T-cell (primary cell): ENCODE measurements around the gene GPR39. TPM values are rescaled to one million over a fixed set of nuclear protein-coding genes. Genes with fewer than 3 reads are reported as not detected.

ENCODE experiments used
- ATAC-seq, 4 experiments: fragments of 200-7000 bp in 3 of 4; fragments of 150-1000 bp in 1 of 4; cut with Tn5 transposase; replicated peaks in 1 of 4; 1 replicate in 3 of 4; 2 replicates in 1 of 4; pipeline ENCODE4 v1.10.0; 2021; ENCODE audit warnings: moderate library complexity in 3 of 4, mild to moderate bottlenecking in 2 of 4, moderate number of reproducible peaks in 1 of 4
- CTCF ChIA-PET, 2 donors: fragments of 300-600 bp; sonication (Branson Sonifier 250); formaldehyde crosslinking; loops; one replicate each; lab custom pipeline; 2022; ENCODE audit warnings: antibody characterized with exemption in 2 of 2; lab: Charles Lee
- POLR2A ChIA-PET, 2 donors: fragments of 300-600 bp; sonication (Branson Sonifier 250); formaldehyde crosslinking; loops; one replicate each; lab custom pipeline; 2022; ENCODE audit warnings: antibody characterized with exemption in 2 of 2; lab: Charles Lee
- DNase-seq, 35 experiments: peaks; one replicate each; pipeline versions ENCODE4 v3.0.0 to v3.0.0-alpha.2; 2013 to 2023
- H3K27ac ChIP-seq: one replicate; pipeline ENCODE4 v1.5.1; 2013; ENCODE audit warnings: low read length
- H3K27me3 ChIP-seq, 2 experiments: replicated peaks in 1 of 2; 1 replicate in 1 of 2; 2 replicates in 1 of 2; pipeline versions ENCODE4 v1.6.1 to v1.7.0; 2013; ENCODE audit warnings: low read length in 1 of 2, mixed read lengths in 1 of 2; ENCODE audit not compliant: control insufficient read depth in 2 of 2, insufficient read depth in 2 of 2; ENCODE audit errors: extremely low read depth in 1 of 2
- H3K36me3 ChIP-seq, 2 donors: 1 replicate in 1 of 2; 2 replicates in 1 of 2; pipeline versions ENCODE4 v1.6.1 to v1.7.0; 2013; ENCODE audit warnings: low read length in 1 of 2; ENCODE audit not compliant: control insufficient read depth in 2 of 2, insufficient read depth in 1 of 2; ENCODE audit errors: extremely low read depth in 1 of 2
- H3K4me1 ChIP-seq, 2 experiments: 1 replicate in 1 of 2; 2 replicates in 1 of 2; pipeline versions ENCODE4 v1.6.1 to v1.7.0; 2013; ENCODE audit warnings: low read length in 2 of 2, mixed read lengths in 1 of 2; ENCODE audit not compliant: insufficient read depth in 2 of 2, control insufficient read depth in 1 of 2; ENCODE audit errors: extremely low read depth in 1 of 2
- H3K4me3 ChIP-seq, 2 donors: 1 replicate in 1 of 2; 2 replicates in 1 of 2; pipeline versions ENCODE4 v1.5.1 to v1.7.0; 2013; ENCODE audit warnings: mild to moderate bottlenecking in 2 of 2, low read length in 1 of 2, moderate library complexity in 1 of 2; ENCODE audit not compliant: control insufficient read depth in 1 of 2; ENCODE audit errors: extremely low read depth in 1 of 2
- H3K9me3 ChIP-seq: 2 replicates; pipeline ENCODE4 v1.7.0; 2013
- H3K27ac Mint-ChIP-seq, 2 donors: one replicate each; pipeline ENCODE4 v1.8.0; 2020 to 2021; ENCODE audit warnings: mild to moderate bottlenecking in 2 of 2, mixed read lengths in 2 of 2
- H3K27me3 Mint-ChIP-seq, 2 donors: one replicate each; pipeline ENCODE4 v1.8.0; 2021 to 2022; ENCODE audit warnings: mixed read lengths in 2 of 2
- H3K36me3 Mint-ChIP-seq: one replicate; pipeline ENCODE4 v1.8.0; 2021; ENCODE audit warnings: mixed read lengths
- H3K4me1 Mint-ChIP-seq, 3 donors: one replicate each; pipeline ENCODE4 v1.8.0; 2020 to 2022; ENCODE audit warnings: mixed read lengths in 3 of 3, mild to moderate bottlenecking in 1 of 3
- H3K4me3 Mint-ChIP-seq, 3 donors: one replicate each; pipeline ENCODE4 v1.8.0; 2020 to 2022; ENCODE audit warnings: mild to moderate bottlenecking in 3 of 3, mixed read lengths in 3 of 3, moderate library complexity in 3 of 3
- H3K9me3 Mint-ChIP-seq, 3 donors: one replicate each; pipeline ENCODE4 v1.8.0; 2020 to 2022; ENCODE audit warnings: mixed read lengths in 3 of 3
- WGBS: methylation state at CpG from one replicate; pipeline ENCODE4 v1.1.5; 2013; ENCODE audit warnings: missing lambda C conversion rate; ENCODE audit not compliant: insufficient coverage; 5-methylcytosine and 5-hydroxymethylcytosine counted together
- total RNA-seq, 35 experiments: library from RNA in 6 of 35; stranded (reverse) in 6 of 35; fragments of 120-200 nt in 1 of 35; gene quantifications; one replicate each; pipeline versions ENCODE4 v1.2.1 to v1.2.4 and lab custom pipeline; 2013 to 2026

Gene GPR39
- total RNA-seq, 5 donors from 2014 or later (not counting 1 experiment from before 2014, with no cell fraction given) = not detected

DNA sequence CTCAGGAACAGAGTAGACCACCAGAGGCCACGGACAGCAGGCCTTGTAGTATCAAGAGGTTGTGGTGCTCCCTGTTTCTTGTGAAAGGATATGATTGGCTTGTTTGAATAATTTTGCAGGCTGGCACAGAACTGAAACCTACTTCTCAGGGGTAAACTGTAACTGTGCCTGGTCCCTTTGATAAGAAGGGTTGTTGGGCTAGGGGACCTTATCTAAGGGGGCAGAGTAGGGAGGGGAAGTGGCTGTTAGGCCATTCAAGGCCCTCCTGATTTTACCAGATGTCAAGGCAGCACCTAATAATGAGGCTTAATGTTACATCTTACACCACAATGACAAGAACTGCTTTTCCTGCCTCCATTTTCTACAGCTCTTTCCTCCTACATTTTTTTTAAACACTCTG lies 45.6 kb downstream of the GPR39 start:
- H3K36me3 Mint-ChIP-seq = no peaks in the 10 kb centered on the region
- no peaks in the 10 kb centered on the region for H3K4me1 Mint-ChIP-seq
- ChIA-PET POLR2A (no interaction called here), CTCF (no interaction called here)
- Histone ChIP-seq H3K4me3 (no peak overlapping the region), H3K4me1 (no peaks in the 10 kb centered on the region), H3K9me3 (peaks cover 2% of the 10 kb centered on the region), H3K27me3 (no peaks in the 10 kb centered on the region), H3K36me3 (no peaks in the 10 kb centered on the region), H3K27ac (no peak overlapping the region)
- no peak overlapping the region for H3K4me3 Mint-ChIP-seq
- DNase-seq (no peak), ATAC-seq (no peak)
- H3K27me3 Mint-ChIP-seq = peaks cover 0 to 7% of the 10 kb centered on the region in 2 donors
- WGBS = 17% methylated on average over 1 of the region's 1 CpG
- no peak overlapping the region for H3K27ac Mint-ChIP-seq
- H3K9me3 Mint-ChIP-seq = peaks cover 9 to 46% (median 21%) of the 10 kb centered on the region in 3 donors

DNA sequence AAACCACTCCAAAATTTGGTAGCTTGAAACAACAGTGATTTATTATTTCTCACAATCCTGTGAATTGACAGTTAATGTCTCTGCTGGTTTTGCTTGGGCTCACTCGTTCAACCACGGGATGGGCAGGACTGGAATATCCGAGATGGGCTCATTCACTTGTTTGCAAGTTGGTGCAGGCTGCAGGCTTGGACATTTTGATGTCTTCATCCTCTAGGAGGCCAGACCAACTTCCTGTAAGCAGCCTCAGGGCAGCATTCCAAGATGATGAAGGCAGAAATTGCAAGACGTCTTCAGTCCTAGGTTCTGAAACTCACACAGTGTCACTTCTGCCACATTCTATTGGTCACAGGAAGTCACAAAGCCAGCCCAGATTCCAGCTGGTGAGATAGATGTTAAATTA lies 47.1 kb downstream of the GPR39 start:
- peaks cover 6 to 46% (median 24%) of the 10 kb centered on the region in 3 donors for H3K9me3 Mint-ChIP-seq
- no peak for ATAC-seq
- WGBS = 88% methylated on average over 3 of the region's 4 CpGs
- H3K27me3 ChIP-seq = no peaks in the 10 kb centered on the region
- H3K4me3 ChIP-seq = no peak overlapping the region
- POLR2A ChIA-PET = no interaction called here
- no peak for DNase-seq
- H3K4me3 Mint-ChIP-seq = no peak overlapping the region
- H3K27ac ChIP-seq = no peak overlapping the region
- H3K36me3 ChIP-seq = no peaks in the 10 kb centered on the region
- no peaks in the 10 kb centered on the region for H3K4me1 Mint-ChIP-seq
- H3K27ac Mint-ChIP-seq = no peak overlapping the region
- CTCF ChIA-PET = no interaction called here
- peaks cover 0 to 7% of the 10 kb centered on the region in 2 donors for H3K27me3 Mint-ChIP-seq
- no peaks in the 10 kb centered on the region for H3K36me3 Mint-ChIP-seq
- H3K4me1 ChIP-seq = no peaks in the 10 kb centered on the region
- H3K9me3 ChIP-seq = peaks cover 2% of the 10 kb centered on the region

GRCh38 chr2:132465917-132466316 lies 49.3 kb downstream of the GPR39 start:
- Mint-ChIP-seq H3K27me3 (no peaks in the 10 kb centered on the region), H3K9me3 (peaks cover 0 to 35% (median 26%) of the 10 kb centered on the region in 3 donors), H3K27ac (no peak overlapping the region), H3K36me3 (no peaks in the 10 kb centered on the region), H3K4me1 (no peaks in the 10 kb centered on the region), H3K4me3 (no peak overlapping the region)
- Histone ChIP-seq H3K27me3 (no peaks in the 10 kb centered on the region), H3K4me1 (no peaks in the 10 kb centered on the region), H3K4me3 (no peak overlapping the region), H3K36me3 (no peaks in the 10 kb centered on the region), H3K27ac (no peak overlapping the region), H3K9me3 (peaks cover 2% of the 10 kb centered on the region)
- WGBS = no CpG with 5 or more reads among the region's 1 CpG
- ChIA-PET POLR2A (no interaction called here), CTCF (no interaction called here)
- no peak for DNase-seq
- no peak for ATAC-seq

GRCh38 chr2:132466428-132467028 lies 49.9 kb downstream of the GPR39 start:
- no peak for ATAC-seq
- Mint-ChIP-seq H3K4me3 (no peak overlapping the region), H3K9me3 (peaks cover 0 to 33% (median 28%) of the 10 kb centered on the region in 3 donors), H3K27me3 (no peaks in the 10 kb centered on the region), H3K27ac (no peak overlapping the region), H3K4me1 (no peaks in the 10 kb centered on the region), H3K36me3 (no peaks in the 10 kb centered on the region)
- Histone ChIP-seq H3K27me3 (no peaks in the 10 kb centered on the region), H3K4me1 (no peaks in the 10 kb centered on the region), H3K36me3 (no peaks in the 10 kb centered on the region), H3K9me3 (peaks cover 2% of the 10 kb centered on the region), H3K27ac (no peak overlapping the region), H3K4me3 (no peak overlapping the region)
- CTCF ChIA-PET = no interaction called here
- WGBS = no CpG with 5 or more reads among the region's 1 CpG
- POLR2A ChIA-PET = no interaction called here
- no peak for DNase-seq

GRCh38 chr2:132468821-132469675 lies 52.4 kb downstream of the GPR39 start:
- H3K4me3 Mint-ChIP-seq = no peak overlapping the region
- peaks cover 2% of the 10 kb centered on the region for H3K9me3 ChIP-seq
- no peak overlapping the region for H3K4me3 ChIP-seq
- ChIA-PET CTCF (no interaction called here), POLR2A (interaction anchor here in 1 of 2 donors (0.6 kb wide), 1 partner anchor 23 kb away, joined by 3 read pairs; no protein-coding TSS in a partner anchor)
- no peak for ATAC-seq
- H3K36me3 Mint-ChIP-seq = no peaks in the 10 kb centered on the region
- DNase-seq = no peak
- no peaks in the 10 kb centered on the region for H3K27me3 ChIP-seq
- H3K4me1 ChIP-seq = no peaks in the 10 kb centered on the region
- no peaks in the 10 kb centered on the region for H3K27me3 Mint-ChIP-seq
- H3K4me1 Mint-ChIP-seq = no peaks in the 10 kb centered on the region
- WGBS = 77% methylated on average over 4 of the region's 9 CpGs
- no peak overlapping the region for H3K27ac ChIP-seq
- no peak overlapping the region for H3K27ac Mint-ChIP-seq
- no peaks in the 10 kb centered on the region for H3K36me3 ChIP-seq
- peaks cover 3 to 35% (median 24%) of the 10 kb centered on the region in 3 donors for H3K9me3 Mint-ChIP-seq

DNA sequence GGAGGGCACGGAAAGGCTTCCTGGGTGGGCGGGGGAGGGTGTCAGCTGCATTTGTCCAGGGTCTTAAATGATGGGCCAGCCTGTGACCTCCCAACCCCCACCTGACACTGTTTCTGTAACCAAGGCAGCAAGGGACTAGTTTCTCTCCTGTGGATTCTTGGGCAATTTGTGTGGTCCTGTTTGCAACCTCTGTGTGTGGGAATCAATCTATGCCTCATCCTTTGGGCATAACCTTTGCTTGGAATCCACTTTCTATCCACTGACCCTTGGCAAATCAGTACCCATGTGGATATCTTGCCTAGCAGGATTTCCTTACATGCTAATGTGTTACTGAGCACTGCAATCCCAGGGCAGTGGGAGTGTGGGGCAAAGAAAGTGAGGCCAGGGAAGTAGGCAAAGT lies 54.1 kb downstream of the GPR39 start:
- ChIA-PET POLR2A (no interaction called here), CTCF (interaction anchor here in 1 of 2 donors (0.6 kb wide), 1 partner anchor 185 kb away, joined by 4 read pairs; no protein-coding TSS in a partner anchor)
- no peak overlapping the region for H3K27ac Mint-ChIP-seq
- WGBS = 83% methylated on average over 2 of the region's 2 CpGs
- H3K4me1 Mint-ChIP-seq = no peaks in the 10 kb centered on the region
- H3K36me3 ChIP-seq = no peaks in the 10 kb centered on the region
- H3K9me3 ChIP-seq = peaks cover 2% of the 10 kb centered on the region
- H3K4me3 ChIP-seq = no peak overlapping the region
- no peak for DNase-seq
- no peaks in the 10 kb centered on the region for H3K36me3 Mint-ChIP-seq
- H3K27me3 ChIP-seq = no peaks in the 10 kb centered on the region
- no peak for ATAC-seq
- no peaks in the 10 kb centered on the region for H3K4me1 ChIP-seq
- H3K27ac ChIP-seq = no peak overlapping the region
- H3K4me3 Mint-ChIP-seq = no peak overlapping the region
- no peaks in the 10 kb centered on the region for H3K27me3 Mint-ChIP-seq
- H3K9me3 Mint-ChIP-seq = peaks cover 3 to 23% (median 13%) of the 10 kb centered on the region in 3 donors
